ENCODE data around the gene PARD3B. TPM values are rescaled to one million over a fixed set of nuclear protein-coding genes. Genes with fewer than 3 reads are reported as not detected.

Gene PARD3B
- 4.5 and 8.5 TPM in 2 replicates for total RNA-seq
- polyA plus RNA-seq = 4.3 and 5.1 TPM in 2 replicates

DNA sequence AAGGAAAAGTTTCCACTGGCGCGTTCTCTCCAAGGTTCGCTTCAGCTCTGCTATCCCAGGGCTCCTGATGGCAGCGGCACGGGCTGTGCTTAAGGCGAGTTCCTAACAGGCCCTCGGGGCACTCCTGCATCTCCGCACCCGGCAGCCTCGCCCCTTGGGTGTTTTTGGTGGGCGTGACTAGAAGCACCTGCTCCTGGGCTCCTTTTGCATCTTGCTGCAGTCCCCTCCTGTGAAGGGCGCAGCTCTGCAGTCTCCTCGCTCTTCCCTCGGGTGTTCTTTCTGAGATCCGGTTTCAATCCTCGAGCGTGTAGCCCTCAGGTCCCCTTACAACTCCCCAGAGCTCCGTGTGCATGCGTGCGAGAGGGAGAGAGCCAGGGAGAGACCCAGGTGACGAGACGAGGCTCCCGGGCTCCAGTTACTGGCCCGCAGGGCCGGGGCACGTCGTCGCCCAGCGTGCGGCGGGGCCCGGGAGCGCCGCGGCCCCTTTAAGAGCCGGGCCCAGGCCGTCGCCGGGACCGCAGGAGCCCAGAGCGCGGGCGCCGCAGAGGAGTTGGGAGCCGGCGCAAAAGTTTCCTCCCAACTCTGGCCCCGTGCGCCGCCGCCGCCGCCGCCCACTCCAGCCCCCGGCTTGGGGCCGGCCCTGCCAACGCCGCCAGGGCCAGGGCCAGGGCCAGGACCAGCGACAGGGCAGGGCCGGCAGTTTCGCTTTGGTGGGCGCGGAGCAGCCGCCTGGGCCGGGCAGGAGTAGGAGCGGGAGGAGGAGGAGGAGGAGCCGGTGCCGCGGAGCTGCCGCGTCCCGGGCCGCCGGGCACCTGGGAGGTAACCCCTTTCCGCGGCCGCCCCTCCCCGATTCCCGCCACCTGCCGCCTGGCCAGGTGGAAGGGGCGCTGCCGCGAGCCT, at the start of gene PARD3B:
Gene PARD3B (plus strand): TSS at position 515 of the 900 bp plus-strand sequence. CDS start 525 bp downstream, outside the sequence.
- H3K27me3 ChIP-seq = peaks cover 37% of the 10 kb centered on the region

GRCh38 chr2:204496779-204497178, 48.5 kb upstream of the PARD3B start:
- Histone ChIP-seq H3K27ac (no peak overlapping the region), H3K27me3 (no peaks in the 10 kb centered on the region), H3K4me1 (ENCODE audit: low read depth) (no peaks in the 10 kb centered on the region), H3K36me3 (no peaks in the 10 kb centered on the region), H3K9me3 (ENCODE audit: low read depth) (no peaks in the 10 kb centered on the region), H3K4me3 (no peak overlapping the region)
- no peak for TF ChIP-seq CTCF (IDR thresholded peaks at IDR 0.05; ENCODE audit: low read depth, low read length)
- DNase-seq (ENCODE audit: low read depth in 1 of 2, low spot score in 1 of 2) = no peak

More for the DNA sequence above, at the start of gene PARD3B:
- H3K4me3 ChIP-seq = peak within 1 kb of the TSS; percentile 80
- H3K36me3 ChIP-seq = no peaks in the 10 kb centered on the region
- peak within 1 kb of the TSS; percentile 54 for H3K27ac ChIP-seq
- no peaks in the 10 kb centered on the region for H3K9me3 ChIP-seq (ENCODE audit: low read depth)
- DNase-seq (ENCODE audit: low read depth in 1 of 2, low spot score in 1 of 2) = peak; percentile 69 to 85
- H3K4me1 ChIP-seq (ENCODE audit: low read depth) = peaks cover 4% of the 10 kb centered on the region
- TF ChIP-seq CTCF (IDR thresholded peaks at IDR 0.05; ENCODE audit: low read depth, low read length) = no peak

GRCh38 chr2:204497855-204498254, 47.4 kb upstream of the PARD3B start:
- H3K36me3 ChIP-seq = no peaks in the 10 kb centered on the region
- H3K27ac ChIP-seq = no peak overlapping the region
- no peaks in the 10 kb centered on the region for H3K9me3 ChIP-seq (ENCODE audit: low read depth)
- H3K4me1 ChIP-seq (ENCODE audit: low read depth) = no peaks in the 10 kb centered on the region
- no peak for DNase-seq (ENCODE audit: low read depth in 1 of 2, low spot score in 1 of 2)
- no peak overlapping the region for H3K4me3 ChIP-seq
- H3K27me3 ChIP-seq = no peaks in the 10 kb centered on the region
- no peak for TF ChIP-seq CTCF (IDR thresholded peaks at IDR 0.05; ENCODE audit: low read depth, low read length)

DNA sequence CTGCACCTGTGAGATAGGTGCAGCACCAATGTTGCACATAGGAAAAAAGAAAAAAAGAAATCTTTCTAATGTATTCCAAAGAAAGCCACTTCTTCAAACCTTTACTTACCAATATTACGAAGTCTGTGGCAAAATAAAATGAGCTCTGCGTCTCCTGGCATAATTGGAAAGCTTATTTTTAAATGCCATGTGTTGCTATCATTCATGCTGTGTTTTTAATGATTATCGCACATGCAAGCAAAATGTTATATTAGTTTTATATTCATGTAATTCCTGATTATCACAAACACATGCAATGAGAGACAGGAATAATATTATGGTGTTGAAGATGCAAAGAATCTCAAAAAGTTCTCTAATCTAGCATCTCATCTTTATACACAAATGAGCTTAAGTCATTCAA, 47.0 kb upstream of the PARD3B start:
- H3K4me3 ChIP-seq = no peak overlapping the region
- DNase-seq (ENCODE audit: low read depth in 1 of 2, low spot score in 1 of 2) = no peak
- TF ChIP-seq CTCF (IDR thresholded peaks at IDR 0.05; ENCODE audit: low read depth, low read length) = no peak
- no peak overlapping the region for H3K27ac ChIP-seq
- no peaks in the 10 kb centered on the region for H3K9me3 ChIP-seq (ENCODE audit: low read depth)
- no peaks in the 10 kb centered on the region for H3K4me1 ChIP-seq (ENCODE audit: low read depth)
- no peaks in the 10 kb centered on the region for H3K36me3 ChIP-seq
- H3K27me3 ChIP-seq = no peaks in the 10 kb centered on the region

DNA sequence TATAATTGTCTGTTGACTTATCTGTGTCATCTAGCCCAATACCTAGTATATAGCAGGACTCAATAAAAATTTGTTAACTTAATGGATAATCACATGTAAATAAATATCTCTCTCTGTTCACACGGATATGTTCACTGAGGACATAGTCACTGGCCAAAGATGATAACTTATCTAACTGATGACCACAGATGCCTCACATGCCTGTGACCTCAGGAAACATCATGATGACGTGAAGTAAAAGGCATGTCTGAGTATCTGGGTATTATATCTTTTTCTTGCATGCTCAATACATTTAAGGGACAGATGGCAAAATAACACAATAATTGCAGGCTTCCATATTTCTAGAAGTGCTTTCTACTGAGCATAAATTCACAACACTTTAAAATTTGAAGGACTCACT, 41.4 kb upstream of the PARD3B start:
- no peaks in the 10 kb centered on the region for H3K36me3 ChIP-seq
- DNase-seq (ENCODE audit: low read depth in 1 of 2, low spot score in 1 of 2) = peak in 1 of 2 donors; percentile 21
- no peaks in the 10 kb centered on the region for H3K4me1 ChIP-seq (ENCODE audit: low read depth)
- no peak overlapping the region for H3K4me3 ChIP-seq
- no peak for TF ChIP-seq CTCF (IDR thresholded peaks at IDR 0.05; ENCODE audit: low read depth, low read length)
- H3K27ac ChIP-seq = no peak overlapping the region
- H3K9me3 ChIP-seq (ENCODE audit: low read depth) = no peaks in the 10 kb centered on the region
- H3K27me3 ChIP-seq = no peaks in the 10 kb centered on the region
